Common myeloid progenitor, CD34-positive (primary cell): Measurements from ENCODE around the gene OSBPL9.
A peak's percentile ranks its signal among the peaks of the same experiment; 100 is the strongest.

Source experiments
- CTCF ChIA-PET: fragments of 350-600 bp; sonication (Branson Sonifier 250); formaldehyde crosslinking; loops from one replicate; lab custom pipeline; 2021; ENCODE audit warnings: antibody characterized with exemption; lab: Charles Lee
- POLR2A ChIA-PET: fragments of 350-600 bp; sonication (Branson Sonifier 250); formaldehyde crosslinking; loops from one replicate; lab custom pipeline; 2021; ENCODE audit warnings: antibody characterized with exemption; lab: Charles Lee
- DNase-seq, 3 donors: peaks; one replicate each; pipeline versions ENCODE4 v3.0.0 to v3.0.0-alpha.2; 2013
- H3K27ac ChIP-seq, 2 experiments: 1 replicate in 1 of 2; 2 replicates in 1 of 2; pipeline ENCODE4 v1.7.0; 2013; ENCODE audit warnings: inconsistent platforms in 2 of 2, low read length in 2 of 2, mild to moderate bottlenecking in 2 of 2, low read depth in 1 of 2, moderate library complexity in 1 of 2; ENCODE audit not compliant: severe bottlenecking in 2 of 2, insufficient read depth in 1 of 2, poor library complexity in 1 of 2
- H3K27me3 ChIP-seq, 5 experiments: replicated peaks in 2 of 5; 1 replicate in 3 of 5; 2 replicates in 2 of 5; pipeline versions ENCODE4 v1.6.1 to v1.7.0; 2013; ENCODE audit warnings: low read length in 4 of 5, mild to moderate bottlenecking in 2 of 5, moderate library complexity in 2 of 5, inconsistent platforms in 1 of 5; ENCODE audit not compliant: insufficient read depth in 5 of 5, control insufficient read depth in 4 of 5
- H3K36me3 ChIP-seq, 4 experiments: 1 replicate in 2 of 4; 2 replicates in 2 of 4; pipeline versions ENCODE4 v1.6.1 to v1.7.0; 2013; ENCODE audit warnings: low read length in 3 of 4, control low read depth in 1 of 4, mild to moderate bottlenecking in 1 of 4; ENCODE audit not compliant: control insufficient read depth in 4 of 4, insufficient read depth in 4 of 4
- H3K4me1 ChIP-seq, 4 experiments: 1 replicate in 3 of 4; 2 replicates in 1 of 4; pipeline versions ENCODE4 v1.6.1 to v1.7.1; 2013; ENCODE audit warnings: low read length in 3 of 4, mild to moderate bottlenecking in 3 of 4, control low read depth in 1 of 4, inconsistent platforms in 1 of 4, moderate library complexity in 1 of 4; ENCODE audit not compliant: control insufficient read depth in 4 of 4, insufficient read depth in 4 of 4; ENCODE audit errors: control extremely low read depth in 1 of 4
- H3K4me3 ChIP-seq, 7 experiments: 1 replicate in 4 of 7; 2 replicates in 3 of 7; pipeline versions ENCODE4 v1.5.1 to v1.7.0; 2013; ENCODE audit warnings: mild to moderate bottlenecking in 7 of 7, low read length in 6 of 7, moderate library complexity in 6 of 7, inconsistent platforms in 2 of 7, low read depth in 2 of 7, control low read depth in 1 of 7; ENCODE audit not compliant: insufficient read depth in 4 of 7, control insufficient read depth in 1 of 7; ENCODE audit errors: extremely low read depth in 1 of 7
- H3K9me3 ChIP-seq, 5 experiments: 1 replicate in 4 of 5; 2 replicates in 1 of 5; pipeline versions ENCODE4 v1.6.1 to v1.7.1; 2013; ENCODE audit warnings: low read length in 4 of 5, mild to moderate bottlenecking in 2 of 5, inconsistent platforms in 1 of 5, low read depth in 1 of 5, moderate library complexity in 1 of 5; ENCODE audit not compliant: control insufficient read depth in 4 of 5, insufficient read depth in 2 of 5; ENCODE audit errors: control extremely low read depth in 1 of 5
- WGBS: methylation state at CpG from one replicate; pipeline ENCODE4 v1.1.5; 2013; ENCODE audit not compliant: insufficient coverage; 5-methylcytosine and 5-hydroxymethylcytosine counted together

The OSBPL9 gene

GRCh38 chr1:51712590-51712989 lies 95.7 kb downstream of the OSBPL9 start:
- Histone ChIP-seq H3K9me3 (peaks cover 0 to 2% (median 0%) of the 10 kb centered on the region in 5 experiments), H3K27me3 (no peaks in the 10 kb centered on the region), H3K36me3 (peaks cover 3 to 13% (median 4%) of the 10 kb centered on the region in 4 experiments), H3K27ac (no peak overlapping the region), H3K4me1 (no peaks in the 10 kb centered on the region), H3K4me3 (no peak overlapping the region)
- 100% methylated on average over 1 of the region's 1 CpG for WGBS
- CTCF ChIA-PET, result interaction anchor here (0.8 kb wide), 1 partner anchor 128 kb away, joined by 3 read pairs; no protein-coding TSS in a partner anchor
- DNase-seq, result no peak
- POLR2A ChIA-PET, result no interaction called here

GRCh38 chr1:51714374-51715019 lies 97.6 kb downstream of the OSBPL9 start:
- ChIA-PET POLR2A (no interaction called here), CTCF (interaction anchor here (2.3 kb wide), 1 partner anchor 17 kb away, joined by 6 read pairs; no protein-coding TSS in a partner anchor)
- H3K27ac ChIP-seq, result no peak overlapping the region
- 100% methylated on average over 7 of the region's 8 CpGs for WGBS
- H3K9me3 ChIP-seq, result peaks cover 0 to 2% (median 0%) of the 10 kb centered on the region in 5 experiments
- H3K4me3 ChIP-seq, result no peak overlapping the region
- no peak for DNase-seq
- H3K36me3 ChIP-seq, result peaks cover under 1 to 11% (median 4%) of the 10 kb centered on the region in 4 experiments
- H3K27me3 ChIP-seq, result no peaks in the 10 kb centered on the region
- peaks cover 0 to 5% (median 1%) of the 10 kb centered on the region in 4 experiments for H3K4me1 ChIP-seq

- Histone ChIP-seq H3K36me3 (peaks cover 0 to 11% (median 4%) of the 10 kb centered on the region in 4 experiments), H3K9me3 (peaks cover 0 to 2% (median 0%) of the 10 kb centered on the region in 5 experiments), H3K4me1 (peaks cover 0 to 5% (median 1%) of the 10 kb centered on the region in 4 experiments), H3K27me3 (no peaks in the 10 kb centered on the region), H3K4me3 (no peak overlapping the region), H3K27ac (no peak overlapping the region)
- CTCF ChIA-PET, result interaction anchor here (1.5 to 2.3 kb wide), 2 partner anchors 16 to 18 kb away, joined by 4 to 6 read pairs; no protein-coding TSS in a partner anchor
- POLR2A ChIA-PET, result no interaction called here
- DNase-seq, result no peak
- no CpG with 5 or more reads among the region's 4 CpGs for WGBS
These were observed 98.5 kb downstream of the OSBPL9 start for GRCh38 chr1:51715369-51715768.

GRCh38 chr1:51716746-51717145 lies 99.9 kb downstream of the OSBPL9 start:
- ChIA-PET POLR2A (no interaction called here), CTCF (interaction anchor here (1.0 to 2.3 kb wide), 2 partner anchors 19 to 77 kb away, joined by 3 to 6 read pairs; no protein-coding TSS in a partner anchor)
- Histone ChIP-seq H3K27me3 (no peaks in the 10 kb centered on the region), H3K4me3 (no peak overlapping the region), H3K9me3 (peaks cover 0 to 2% (median 0%) of the 10 kb centered on the region in 5 experiments), H3K4me1 (peaks cover 0 to 5% (median 1%) of the 10 kb centered on the region in 4 experiments), H3K27ac (no peak overlapping the region), H3K36me3 (peaks cover 0 to 11% (median 4%) of the 10 kb centered on the region in 4 experiments)
- 100% methylated on average over 2 of the region's 3 CpGs for WGBS
- no peak for DNase-seq

GRCh38 chr1:51717842-51718241 lies 101.0 kb downstream of the OSBPL9 start:
- H3K9me3 ChIP-seq, result no peaks in the 10 kb centered on the region
- POLR2A ChIA-PET, result interaction anchor here (0.6 kb wide), 1 partner anchor 314 kb away, joined by 3 read pairs; no protein-coding TSS in a partner anchor
- no peak for DNase-seq
- peaks cover 0 to 5% (median 1%) of the 10 kb centered on the region in 4 experiments for H3K4me1 ChIP-seq
- CTCF ChIA-PET, result interaction anchor here (1.7 kb wide), 1 partner anchor 44 kb away, joined by 5 read pairs; no protein-coding TSS in a partner anchor
- peaks cover 0 to 11% (median 4%) of the 10 kb centered on the region in 4 experiments for H3K36me3 ChIP-seq
- H3K4me3 ChIP-seq, result no peak overlapping the region
- H3K27ac ChIP-seq, result no peak overlapping the region
- 100% methylated on average over 1 of the region's 3 CpGs for WGBS
- no peaks in the 10 kb centered on the region for H3K27me3 ChIP-seq

- no CpG with 5 or more reads among the region's 2 CpGs for WGBS
- CTCF ChIA-PET, result interaction anchor here (0.6 to 1.7 kb wide), 6 partner anchors 11 to 128 kb away, joined by 3 to 5 read pairs (median 4); no protein-coding TSS in a partner anchor
- POLR2A ChIA-PET, result no interaction called here
These were observed 102.3 kb downstream of the OSBPL9 start for GRCh38 chr1:51719146-51719545.

GRCh38 chr1:51724797-51725196 lies 107.9 kb downstream of the OSBPL9 start:
- 100% methylated on average over 2 of the region's 4 CpGs for WGBS

More at GRCh38 chr1:51719146-51719545, 102.3 kb downstream of the OSBPL9 start:
- peaks cover 0 to 11% (median 4%) of the 10 kb centered on the region in 4 experiments for H3K36me3 ChIP-seq
- peaks cover 0 to 5% (median 1%) of the 10 kb centered on the region in 4 experiments for H3K4me1 ChIP-seq
- no peaks in the 10 kb centered on the region for H3K27me3 ChIP-seq
- no peak overlapping the region for H3K27ac ChIP-seq
- DNase-seq, result peak; percentile 17 to 67 (median 61)
- no peaks in the 10 kb centered on the region for H3K9me3 ChIP-seq
- no peak overlapping the region for H3K4me3 ChIP-seq

More at GRCh38 chr1:51724797-51725196, 107.9 kb downstream of the OSBPL9 start:
- H3K36me3 ChIP-seq, result no peaks in the 10 kb centered on the region
- peaks cover 0 to 11% (median 7%) of the 10 kb centered on the region in 4 experiments for H3K4me1 ChIP-seq
- ChIA-PET CTCF (interaction anchor here (1.2 kb wide), 1 partner anchor 101 kb away, joined by 3 read pairs; no protein-coding TSS in a partner anchor), POLR2A (no interaction called here)
- no peak overlapping the region for H3K27ac ChIP-seq
- no peaks in the 10 kb centered on the region for H3K9me3 ChIP-seq
- H3K4me3 ChIP-seq, result no peak overlapping the region
- no peaks in the 10 kb centered on the region for H3K27me3 ChIP-seq
- DNase-seq, result no peak
